ENCODE results near the gene BTBD9. TPM values are rescaled to one million over a fixed set of nuclear protein-coding genes. Genes with fewer than 3 reads are reported as not detected.

Gene BTBD9
- total and polyA plus RNA-seq, 4 donors: 8.7 to 73.9 (median 28.3) TPM

- H3K27me3 ChIP-seq (ENCODE audit: control insufficient read depth in 3 of 3, insufficient read depth in 3 of 3, low read length in 2 of 3): no peaks in the 10 kb centered on the region
- whole genome bisulfite sequencing, 2 donors: 53 to 75% methylated on average over 1 of the region's 1 CpG
- no peak overlapping the region for H3K4me3 ChIP-seq
- no peak overlapping the region for H3K27ac ChIP-seq (ENCODE audit: low read depth in 1 of 2, low read length in 1 of 2)
- no peaks in the 10 kb centered on the region for H3K36me3 ChIP-seq (ENCODE audit: control insufficient read depth in 4 of 4, insufficient read depth in 4 of 4, low read length in 4 of 4)
- ATAC-seq (ENCODE audit: insufficient read depth, low FRiP score): no peak
- no peak for TF ChIP-seq CTCF (IDR thresholded peaks at IDR 0.05; ENCODE audit: control extremely low read depth, extremely low read depth)
- DNase-seq: peak in 2 of 3 donors; percentile 12 to 29
- no peaks in the 10 kb centered on the region for H3K9me3 ChIP-seq (ENCODE audit: control insufficient read depth in 4 of 4, insufficient read depth in 3 of 4, low read length in 3 of 4)
- peaks cover 0 to 16% (median 8%) of the 10 kb centered on the region in 5 donors for H3K4me1 ChIP-seq (ENCODE audit: control insufficient read depth in 5 of 5, insufficient read depth in 5 of 5, low read length in 5 of 5)
- H3K9ac ChIP-seq (ENCODE audit: insufficient read depth in 1 of 2, low read length in 2 of 2): no peak overlapping the region
These were observed 5.2 kb upstream of the BTBD9 start for GRCh38 chr6:38644951-38645350.

- Histone ChIP-seq H3K9ac (ENCODE audit: insufficient read depth in 1 of 2, low read length in 2 of 2) (peak overlapping the region; percentile 93 to 95), H3K4me1 (ENCODE audit: control insufficient read depth in 5 of 5, insufficient read depth in 5 of 5, low read length in 5 of 5) (peaks cover 0 to 23% (median 2%) of the 10 kb centered on the region in 5 donors), H3K4me3 (peak overlapping the region; percentile 82), H3K27ac (ENCODE audit: low read depth in 1 of 2, low read length in 1 of 2) (peak overlapping the region; percentile 69 to 88), H3K27me3 (ENCODE audit: control insufficient read depth in 3 of 3, insufficient read depth in 3 of 3, low read length in 2 of 3) (no peaks in the 10 kb centered on the region), H3K9me3 (ENCODE audit: control insufficient read depth in 4 of 4, insufficient read depth in 3 of 4, low read length in 3 of 4) (no peaks in the 10 kb centered on the region), H3K36me3 (ENCODE audit: control insufficient read depth in 4 of 4, insufficient read depth in 4 of 4, low read length in 4 of 4) (no peaks in the 10 kb centered on the region)
- TF ChIP-seq CTCF (IDR thresholded peaks at IDR 0.05; ENCODE audit: control extremely low read depth, extremely low read depth): no peak
- 10 to 13% methylated on average over 32 of the region's 32 CpGs for WGBS, 2 donors
- DNase-seq (peak; percentile 8 to 15 (median 15)), ATAC-seq (ENCODE audit: insufficient read depth, low FRiP score) (no peak)
These were observed 634 bp upstream of the BTBD9 start for GRCh38 chr6:38640216-38640909.

- H3K4me3 ChIP-seq: peak overlapping the region; percentile 82
- H3K27ac ChIP-seq (ENCODE audit: low read depth in 1 of 2, low read length in 1 of 2): peak overlapping the region; percentile 69 to 88
- peak in 1 of 3 donors; percentile 43 for DNase-seq
- H3K27me3 ChIP-seq (ENCODE audit: control insufficient read depth in 3 of 3, insufficient read depth in 3 of 3, low read length in 2 of 3): no peaks in the 10 kb centered on the region
- H3K36me3 ChIP-seq (ENCODE audit: control insufficient read depth in 4 of 4, insufficient read depth in 4 of 4, low read length in 4 of 4): no peaks in the 10 kb centered on the region
- WGBS, 2 donors: 6 to 9% methylated on average over 15 of the region's 15 CpGs
- H3K4me1 ChIP-seq (ENCODE audit: control insufficient read depth in 5 of 5, insufficient read depth in 5 of 5, low read length in 5 of 5): peaks cover 0 to 18% (median 1%) of the 10 kb centered on the region in 5 donors
- H3K9me3 ChIP-seq (ENCODE audit: control insufficient read depth in 4 of 4, insufficient read depth in 3 of 4, low read length in 3 of 4): no peaks in the 10 kb centered on the region
- H3K9ac ChIP-seq (ENCODE audit: insufficient read depth in 1 of 2, low read length in 2 of 2): peak overlapping the region; percentile 95 to 98
- TF ChIP-seq CTCF (IDR thresholded peaks at IDR 0.05; ENCODE audit: control extremely low read depth, extremely low read depth): no peak
- peak; percentile 15 for ATAC-seq (ENCODE audit: insufficient read depth, low FRiP score)
These were observed 710 bp downstream of the BTBD9 start for GRCh38 chr6:38638941-38639497.
